ENCODE data around the gene MEST. TPM values are rescaled to one million over a fixed set of nuclear protein-coding genes. Genes with fewer than 3 reads are reported as not detected.
A peak's percentile ranks its signal among the peaks of the same experiment; 100 is the strongest.
"Not testable (repeated sequence)": the region's sequence is repeated elsewhere in the genome, so short reads cannot be mapped to it uniquely, and the experiment has no call there.

MEST gene
- total and polyA plus RNA-seq, 10 of the 15 experiments (the other 5 are each of a cell fraction or from before 2014, with no cell fraction given): 1.0 to 18.2 (median 8.2) TPM

DNA sequence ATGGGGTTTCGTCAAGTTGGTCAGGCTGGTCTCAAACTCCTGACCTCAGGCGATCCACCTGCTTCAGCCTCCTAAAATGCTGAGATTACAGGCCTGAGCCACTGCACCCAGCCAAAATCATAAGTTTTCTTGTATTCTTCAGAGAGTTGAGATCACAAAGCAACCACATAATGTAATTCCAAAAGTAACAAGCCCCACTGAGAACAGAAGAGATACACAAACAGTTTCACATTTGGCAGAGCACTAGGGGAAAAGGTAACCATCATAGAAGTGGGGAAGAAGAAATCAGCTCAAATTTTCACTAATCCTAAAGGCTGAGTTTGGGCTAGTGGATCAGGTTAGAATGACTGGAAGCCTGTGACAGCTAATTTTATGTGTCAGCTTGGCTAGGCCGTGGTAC is 45.6 kb upstream of the MEST start:
- no peak overlapping the region for H3K9ac ChIP-seq (ENCODE audit: control insufficient read depth, insufficient read depth, low read length)
- H3K4me1 ChIP-seq (ENCODE audit: control insufficient read depth, insufficient read depth, low read length): peaks cover 8% of the 10 kb centered on the region; the same call in 1 of the 2 replicates
- intact Hi-C loops (cut with micrococcal nuclease; ENCODE audit: unreplicated experiment): no loop called here
- H3K4me3 ChIP-seq: no peak overlapping the region
- ChIA-PET SMC1A (ENCODE audit: uncharacterized antibody, unreplicated experiment) (interaction anchor here (1.0 kb wide), 1 partner anchor 28 kb away, joined by 4 read pairs; no protein-coding TSS in a partner anchor), POLR2A (no interaction called here), RAD21 (ENCODE audit: unreplicated experiment) (interaction anchor here (0.6 kb wide), 1 partner anchor 812 kb away, joined by 3 read pairs; no protein-coding TSS in a partner anchor), CTCF (no interaction called here)
- ATAC-seq (no peak; the same call in 2 of the 3 replicates), DNase-seq (ENCODE audit: low read depth, low spot score) (no peak), FAIRE-seq (no peak)
- H3K79me2 ChIP-seq (ENCODE audit: control insufficient read depth, insufficient read depth, low read length): no peaks in the 10 kb centered on the region
- H3K36me3 ChIP-seq (ENCODE audit: control insufficient read depth in 2 of 2, insufficient read depth in 2 of 2, low read length in 1 of 2): no peaks in the 10 kb centered on the region
- H3K4me2 ChIP-seq (ENCODE audit: control insufficient read depth, insufficient read depth): no peak overlapping the region
- no peaks in the 10 kb centered on the region for H3K27me3 ChIP-seq (replicated peaks in 1 of 2; ENCODE audit: control insufficient read depth in 2 of 2, insufficient read depth in 2 of 2, low read length in 1 of 2)
- peaks cover 5% of the 10 kb centered on the region; the same call in 2 of the 3 replicates for H3K9me3 ChIP-seq (replicated peaks; ENCODE audit: control insufficient read depth, insufficient read depth, low read length)
- in situ Hi-C loops (cut with MboI): no loop called here
- no peak overlapping the region; the same call in 1 of the 2 replicates for H2AFZ ChIP-seq (ENCODE audit: control insufficient read depth, low read depth, low read length)
- no peak overlapping the region for H3K27ac ChIP-seq (ENCODE audit: control insufficient read depth, insufficient read depth)
- H4K20me1 ChIP-seq (ENCODE audit: control insufficient read depth, insufficient read depth): no peaks in the 10 kb centered on the region
- no TSS peak for BruUV-seq (replicated peaks)
- TF ChIP-seq RUNX3 (IDR thresholded peaks at IDR 0.05; ENCODE audit: low read length) (peak; percentile 63), JUNB (IDR thresholded peaks at IDR 0.05) (no peak)
- WGBS (ENCODE audit: insufficient coverage, insufficient replicate concordance, low lambda C conversion rate, missing lambda C conversion rate): 11% methylated on average over 3 of the region's 3 CpGs

DNA sequence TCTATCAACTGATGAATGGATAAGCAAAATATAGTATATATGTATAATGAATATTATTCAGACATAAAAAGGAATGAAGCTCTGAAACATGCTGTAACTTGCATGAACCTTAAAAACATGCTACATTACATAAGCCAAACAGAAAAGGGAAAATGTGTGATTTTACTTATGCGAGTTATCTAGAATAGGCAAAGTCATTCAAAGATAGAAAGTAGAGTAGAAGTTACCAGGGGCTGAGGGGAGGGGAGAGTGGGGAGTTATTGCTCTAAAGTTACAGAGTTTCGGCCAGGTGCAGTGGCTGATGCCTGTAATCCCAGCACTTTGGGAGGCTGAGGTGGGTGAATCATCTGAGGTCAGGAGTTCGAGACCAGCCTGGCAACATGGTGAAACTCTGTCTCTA is 40.5 kb upstream of the MEST start:
- FAIRE-seq; H3K9ac ChIP-seq (ENCODE audit: control insufficient read depth, insufficient read depth, low read length); H3K4me1 ChIP-seq (ENCODE audit: control insufficient read depth, insufficient read depth, low read length); ATAC-seq; in situ Hi-C loops (cut with MboI); H4K20me1 ChIP-seq (ENCODE audit: control insufficient read depth, insufficient read depth); RAD21 ChIA-PET (ENCODE audit: unreplicated experiment); H3K36me3 ChIP-seq (ENCODE audit: control insufficient read depth in 2 of 2, insufficient read depth in 2 of 2, low read length in 1 of 2); H3K4me2 ChIP-seq (ENCODE audit: control insufficient read depth, insufficient read depth); H3K27ac ChIP-seq (ENCODE audit: control insufficient read depth, insufficient read depth); H3K27me3 ChIP-seq (replicated peaks in 1 of 2; ENCODE audit: control insufficient read depth in 2 of 2, insufficient read depth in 2 of 2, low read length in 1 of 2); H3K4me3 ChIP-seq; SMC1A ChIA-PET (ENCODE audit: uncharacterized antibody, unreplicated experiment); intact Hi-C loops (cut with micrococcal nuclease; ENCODE audit: unreplicated experiment); H2AFZ ChIP-seq (ENCODE audit: control insufficient read depth, low read depth, low read length); H3K9me3 ChIP-seq (replicated peaks; ENCODE audit: control insufficient read depth, insufficient read depth, low read length); BruUV-seq (replicated peaks); H3K79me2 ChIP-seq (ENCODE audit: control insufficient read depth, insufficient read depth, low read length); DNase-seq (ENCODE audit: low read depth, low spot score): not testable (repeated sequence)
- ChIA-PET CTCF (interaction anchor here (0.7 kb wide), 1 partner anchor 52 kb away, joined by 4 read pairs; no protein-coding TSS in a partner anchor), POLR2A (interaction anchor here (0.6 to 0.7 kb wide), 2 partner anchors 24 to 430 kb away, joined by 3 read pairs; no protein-coding TSS in a partner anchor)
- 55% methylated on average over 3 of the region's 3 CpGs for WGBS (ENCODE audit: insufficient coverage, insufficient replicate concordance, low lambda C conversion rate, missing lambda C conversion rate)

Measured in GM12878 (cell line).